WTC11 (cell line): ENCODE results near the gene WSCD2. TPM values are rescaled to one million over a fixed set of nuclear protein-coding genes. Genes with fewer than 3 reads are reported as not detected.
A peak's percentile ranks its signal among the peaks of the same experiment; 100 is the strongest.

Source experiments
- ATAC-seq: fragments of 200-7000 bp; cut with Tn5 transposase; 2 replicates; pipeline ENCODE4 v1.10.0; 2021; ENCODE audit warnings: mild to moderate bottlenecking, moderate library complexity
- CTCF ChIA-PET: fragments of 300-600 bp; sonication (Branson Sonifier 250); formaldehyde crosslinking; loops from one replicate; lab custom pipeline; 2021; ENCODE audit warnings: antibody characterized with exemption; lab: Charles Lee
- POLR2A ChIA-PET: fragments of 350-600 bp; sonication (Branson Sonifier 250); formaldehyde crosslinking; loops from one replicate; lab custom pipeline; 2021; ENCODE audit warnings: antibody characterized with exemption; lab: Charles Lee
- DNase-seq: peaks from one replicate; pipeline ENCODE4 v3.0.0; 2021; ENCODE audit warnings: low spot score
- H3K27ac Mint-ChIP-seq: 2 replicates; pipeline ENCODE4 v1.8.0; 2021; ENCODE audit warnings: mixed read lengths
- H3K27me3 Mint-ChIP-seq: 2 replicates; pipeline ENCODE4 v1.8.0; 2021; ENCODE audit warnings: low read depth, mild to moderate bottlenecking, moderate library complexity, mixed read lengths
- H3K36me3 Mint-ChIP-seq: 2 replicates; pipeline ENCODE4 v1.8.0; 2021; ENCODE audit warnings: mixed read lengths
- H3K4me1 Mint-ChIP-seq: 2 replicates; pipeline ENCODE4 v1.8.0; 2022; ENCODE audit warnings: mixed read lengths
- H3K4me3 Mint-ChIP-seq: 2 replicates; pipeline ENCODE4 v1.8.0; 2021; ENCODE audit warnings: mild to moderate bottlenecking, moderate library complexity, mixed read lengths
- H3K9me3 Mint-ChIP-seq: 2 replicates; pipeline ENCODE4 v1.8.0; 2021; ENCODE audit warnings: mixed read lengths
- EMX1 ChIP-seq: fragments of 250-450 bp; sonication (Bioruptor Pico); IDR thresholded peaks from 2 replicates; pipeline ENCODE4 v1.8.0; 2021; ENCODE audit warnings: mild to moderate bottlenecking
- FOXJ3 ChIP-seq: sonication (generic); formaldehyde crosslinking; IDR thresholded peaks from 2 replicates; pipeline ENCODE4 v1.9.0; 2021; ENCODE audit warnings: missing genetic modification reagents, mild to moderate bottlenecking, borderline replicate concordance
- FOXP1 ChIP-seq: sonication (generic); formaldehyde crosslinking; IDR thresholded peaks from 2 replicates; pipeline ENCODE4 v1.8.0; 2022; ENCODE audit warnings: missing genetic modification reagents, mild to moderate bottlenecking, moderate library complexity, borderline replicate concordance
- GABPB1 ChIP-seq: sonication (generic); formaldehyde crosslinking; IDR thresholded peaks from 2 replicates; pipeline ENCODE4 v1.8.1; 2023; ENCODE audit warnings: mild to moderate bottlenecking, missing genetic modification reagents
- NFATC4 ChIP-seq: fragments of 250-450 bp; sonication (Bioruptor Pico); IDR thresholded peaks from 2 replicates; pipeline ENCODE4 v1.9.0; 2021; ENCODE audit warnings: mild to moderate bottlenecking
- NFE2L1 ChIP-seq: sonication (generic); formaldehyde crosslinking; IDR thresholded peaks from 2 replicates; pipeline ENCODE4 v1.8.1; 2023; ENCODE audit warnings: missing genetic modification reagents
- SMAD4 ChIP-seq: sonication (generic); formaldehyde crosslinking; IDR thresholded peaks from 2 replicates; pipeline ENCODE4 v1.8.0; 2022; ENCODE audit warnings: mild to moderate bottlenecking, missing genetic modification reagents
- SOX15 ChIP-seq: fragments of 250-450 bp; sonication (Bioruptor Pico); IDR thresholded peaks from 2 replicates; pipeline ENCODE4 v1.9.0; 2021; ENCODE audit warnings: mild to moderate bottlenecking
- SP1 ChIP-seq: sonication (generic); formaldehyde crosslinking; conservative IDR thresholded peaks from 2 replicates; pipeline ENCODE4 v1.8.1; 2022; ENCODE audit warnings: missing genetic modification reagents
- TEAD1 ChIP-seq: sonication (generic); formaldehyde crosslinking; IDR thresholded peaks from 2 replicates; pipeline ENCODE4 v1.8.0; 2022; ENCODE audit warnings: mild to moderate bottlenecking, missing genetic modification reagents
- ZNF317 ChIP-seq: sonication (generic); formaldehyde crosslinking; IDR thresholded peaks from 2 replicates; pipeline ENCODE4 v1.8.1; 2023; ENCODE audit warnings: low read depth, mild to moderate bottlenecking, moderate library complexity, missing genetic modification reagents, borderline replicate concordance
- ZNF396 ChIP-seq: fragments of 250-450 bp; sonication (Bioruptor Pico); IDR thresholded peaks from 2 replicates; pipeline ENCODE4 v1.8.0; 2021; ENCODE audit warnings: mild to moderate bottlenecking, moderate library complexity, borderline replicate concordance
- total RNA-seq: library from RNA; stranded (reverse); gene quantifications from 3 replicates; pipeline ENCODE4 v1.2.3, GENCODE V29; 2021
- TF ChIP-seq, protein P1 (sequence below): sonication (generic); formaldehyde crosslinking; IDR thresholded peaks from 2 replicates; pipeline ENCODE4 v1.8.1; 2023; ENCODE audit warnings: mild to moderate bottlenecking, moderate library complexity, missing genetic modification reagents
- TF ChIP-seq, protein P2 (sequence below): fragments of 200-600 bp; IDR thresholded peaks from 2 replicates; pipeline ENCODE4 v1.8.0; 2022; ENCODE audit warnings: antibody characterized with exemption
- TF ChIP-seq, protein P3 (sequence below): fragments of 250-450 bp; sonication (Bioruptor Pico); IDR thresholded peaks from 2 replicates; pipeline ENCODE4 v1.9.0; 2021; ENCODE audit warnings: mild to moderate bottlenecking

WSCD2 gene
- total RNA-seq, 1 experiment from 2014 or later: 1.1 TPM

DNA sequence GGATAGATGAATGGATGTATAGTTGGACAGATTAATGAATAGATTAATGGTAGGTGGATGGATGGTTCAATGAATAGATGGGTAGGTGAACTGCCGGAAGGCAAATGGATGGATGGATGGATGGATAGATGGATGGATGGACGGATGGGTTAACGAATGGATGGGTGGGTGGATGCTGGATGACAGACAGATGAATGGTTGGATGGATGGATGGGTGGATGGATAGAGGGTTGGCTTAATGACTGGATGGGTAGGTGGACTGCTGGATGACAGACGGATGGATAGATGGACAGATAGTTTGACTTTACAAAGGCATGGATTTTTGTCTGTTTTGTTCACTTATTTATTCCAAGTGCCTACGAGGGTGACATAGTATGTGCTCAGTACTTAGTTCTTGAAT, 64.4 kb downstream of the WSCD2 start:
- DNase-seq: no peak
- CTCF ChIA-PET: interaction anchor here (0.8 to 2.0 kb wide), 4 partner anchors 8 to 200 kb away, joined by 3 to 17 read pairs (median 10); partner anchors contain the start of gene WSCD2
- Mint-ChIP-seq H3K27ac (no peak overlapping the region), H3K4me3 (no peak overlapping the region), H3K36me3 (no peaks in the 10 kb centered on the region), H3K27me3 (no peaks in the 10 kb centered on the region), H3K4me1 (peaks cover 8% of the 10 kb centered on the region)
- POLR2A ChIA-PET: no interaction called here
- no peak for ATAC-seq
- TF ChIP-seq FOXP1 (CRISPR knock-in tag): no peak
- TF ChIP-seq FOXJ3 (CRISPR knock-in tag): no peak
- TF ChIP-seq, protein P1, sequence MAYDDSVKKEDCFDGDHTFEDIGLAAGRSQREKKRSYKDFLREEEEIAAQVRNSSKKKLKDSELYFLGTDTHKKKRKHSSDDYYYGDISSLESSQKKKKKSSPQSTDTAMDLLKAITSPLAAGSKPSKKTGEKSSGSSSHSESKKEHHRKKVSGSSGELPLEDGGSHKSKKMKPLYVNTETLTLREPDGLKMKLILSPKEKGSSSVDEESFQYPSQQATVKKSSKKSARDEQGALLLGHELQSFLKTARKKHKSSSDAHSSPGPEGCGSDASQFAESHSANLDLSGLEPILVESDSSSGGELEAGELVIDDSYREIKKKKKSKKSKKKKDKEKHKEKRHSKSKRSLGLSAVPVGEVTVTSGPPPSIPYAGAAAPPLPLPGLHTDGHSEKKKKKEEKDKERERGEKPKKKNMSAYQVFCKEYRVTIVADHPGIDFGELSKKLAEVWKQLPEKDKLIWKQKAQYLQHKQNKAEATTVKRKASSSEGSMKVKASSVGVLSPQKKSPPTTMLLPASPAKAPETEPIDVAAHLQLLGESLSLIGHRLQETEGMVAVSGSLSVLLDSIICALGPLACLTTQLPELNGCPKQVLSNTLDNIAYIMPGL: no peak
- no peak for TF ChIP-seq GABPB1 (CRISPR knock-in tag)
- TF ChIP-seq SP1 (CRISPR knock-in tag): no peak
- TF ChIP-seq EMX1: no peak
- no peak for TF ChIP-seq SMAD4 (CRISPR knock-in tag)
- no peak for TF ChIP-seq ZNF396 (CRISPR knock-in tag)
- TF ChIP-seq NFE2L1 (CRISPR knock-in tag): no peak
- TF ChIP-seq NFATC4 (CRISPR knock-in tag): no peak
- TF ChIP-seq SOX15 (CRISPR knock-in tag): no peak
- no peak for TF ChIP-seq TEAD1 (CRISPR knock-in tag)
- no peak for TF ChIP-seq ZNF317 (CRISPR knock-in tag)
- TF ChIP-seq, all 79 proteins: peak for 0
- H3K9me3 Mint-ChIP-seq: no peaks in the 10 kb centered on the region

DNA sequence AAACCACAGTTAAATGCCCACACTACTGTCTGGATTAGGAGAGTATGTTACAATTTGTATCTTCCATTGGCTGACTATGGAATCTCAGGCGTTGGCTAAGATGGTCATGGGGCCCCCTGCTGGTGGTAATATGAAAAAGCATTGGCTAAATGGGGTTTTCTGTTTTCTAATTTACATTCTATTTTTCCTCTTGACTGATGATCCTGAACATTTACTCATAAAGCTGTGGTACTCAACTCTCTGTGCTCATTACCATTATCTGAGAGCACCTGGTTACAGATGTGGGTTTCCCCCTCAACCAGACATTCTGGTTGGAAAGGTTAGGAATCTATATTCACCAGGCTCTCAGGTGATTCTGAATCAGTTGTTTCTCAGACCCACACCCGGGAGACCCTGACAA, 64.8 kb downstream of the WSCD2 start:
- DNase-seq: peak; percentile 28

More for the DNA sequence above, 64.8 kb downstream of the WSCD2 start:
- no peak for ATAC-seq
- TF ChIP-seq, protein P2, sequence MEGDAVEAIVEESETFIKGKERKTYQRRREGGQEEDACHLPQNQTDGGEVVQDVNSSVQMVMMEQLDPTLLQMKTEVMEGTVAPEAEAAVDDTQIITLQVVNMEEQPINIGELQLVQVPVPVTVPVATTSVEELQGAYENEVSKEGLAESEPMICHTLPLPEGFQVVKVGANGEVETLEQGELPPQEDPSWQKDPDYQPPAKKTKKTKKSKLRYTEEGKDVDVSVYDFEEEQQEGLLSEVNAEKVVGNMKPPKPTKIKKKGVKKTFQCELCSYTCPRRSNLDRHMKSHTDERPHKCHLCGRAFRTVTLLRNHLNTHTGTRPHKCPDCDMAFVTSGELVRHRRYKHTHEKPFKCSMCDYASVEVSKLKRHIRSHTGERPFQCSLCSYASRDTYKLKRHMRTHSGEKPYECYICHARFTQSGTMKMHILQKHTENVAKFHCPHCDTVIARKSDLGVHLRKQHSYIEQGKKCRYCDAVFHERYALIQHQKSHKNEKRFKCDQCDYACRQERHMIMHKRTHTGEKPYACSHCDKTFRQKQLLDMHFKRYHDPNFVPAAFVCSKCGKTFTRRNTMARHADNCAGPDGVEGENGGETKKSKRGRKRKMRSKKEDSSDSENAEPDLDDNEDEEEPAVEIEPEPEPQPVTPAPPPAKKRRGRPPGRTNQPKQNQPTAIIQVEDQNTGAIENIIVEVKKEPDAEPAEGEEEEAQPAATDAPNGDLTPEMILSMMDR: peak; percentile 63
- TF ChIP-seq, protein P3, sequence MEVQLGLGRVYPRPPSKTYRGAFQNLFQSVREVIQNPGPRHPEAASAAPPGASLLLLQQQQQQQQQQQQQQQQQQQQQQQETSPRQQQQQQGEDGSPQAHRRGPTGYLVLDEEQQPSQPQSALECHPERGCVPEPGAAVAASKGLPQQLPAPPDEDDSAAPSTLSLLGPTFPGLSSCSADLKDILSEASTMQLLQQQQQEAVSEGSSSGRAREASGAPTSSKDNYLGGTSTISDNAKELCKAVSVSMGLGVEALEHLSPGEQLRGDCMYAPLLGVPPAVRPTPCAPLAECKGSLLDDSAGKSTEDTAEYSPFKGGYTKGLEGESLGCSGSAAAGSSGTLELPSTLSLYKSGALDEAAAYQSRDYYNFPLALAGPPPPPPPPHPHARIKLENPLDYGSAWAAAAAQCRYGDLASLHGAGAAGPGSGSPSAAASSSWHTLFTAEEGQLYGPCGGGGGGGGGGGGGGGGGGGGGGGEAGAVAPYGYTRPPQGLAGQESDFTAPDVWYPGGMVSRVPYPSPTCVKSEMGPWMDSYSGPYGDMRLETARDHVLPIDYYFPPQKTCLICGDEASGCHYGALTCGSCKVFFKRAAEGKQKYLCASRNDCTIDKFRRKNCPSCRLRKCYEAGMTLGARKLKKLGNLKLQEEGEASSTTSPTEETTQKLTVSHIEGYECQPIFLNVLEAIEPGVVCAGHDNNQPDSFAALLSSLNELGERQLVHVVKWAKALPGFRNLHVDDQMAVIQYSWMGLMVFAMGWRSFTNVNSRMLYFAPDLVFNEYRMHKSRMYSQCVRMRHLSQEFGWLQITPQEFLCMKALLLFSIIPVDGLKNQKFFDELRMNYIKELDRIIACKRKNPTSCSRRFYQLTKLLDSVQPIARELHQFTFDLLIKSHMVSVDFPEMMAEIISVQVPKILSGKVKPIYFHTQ (CRISPR knock-in tag): no peak
- TF ChIP-seq, all 79 proteins: peak for 1
- H3K4me1 Mint-ChIP-seq: peaks cover 8% of the 10 kb centered on the region
- no peaks in the 10 kb centered on the region for H3K9me3 Mint-ChIP-seq
- no peak overlapping the region for H3K27ac Mint-ChIP-seq
- no peak overlapping the region for H3K4me3 Mint-ChIP-seq
- no peaks in the 10 kb centered on the region for H3K27me3 Mint-ChIP-seq
- POLR2A ChIA-PET: no interaction called here
- no peaks in the 10 kb centered on the region for H3K36me3 Mint-ChIP-seq
- CTCF ChIA-PET: interaction anchor here (0.7 to 2.6 kb wide), 24 partner anchors 8 to 318 kb away, joined by 3 to 17 read pairs (median 4); partner anchors contain the start of gene WSCD2
